HG02870 (cell line): ENCODE data around the gene PTPRT.

ENCODE experiments used
- ATAC-seq: cut with Tn5 transposase; IDR thresholded peaks from one replicate; pipeline ENCODE4 v1.9.1; 2021; ENCODE audit warnings: mild to moderate bottlenecking, moderate library complexity; ENCODE audit not compliant: unreplicated experiment

PTPRT gene

GRCh38 chr20:43028470-43028869, 161.2 kb downstream of the PTPRT start:
- ATAC-seq, result no peak

DNA sequence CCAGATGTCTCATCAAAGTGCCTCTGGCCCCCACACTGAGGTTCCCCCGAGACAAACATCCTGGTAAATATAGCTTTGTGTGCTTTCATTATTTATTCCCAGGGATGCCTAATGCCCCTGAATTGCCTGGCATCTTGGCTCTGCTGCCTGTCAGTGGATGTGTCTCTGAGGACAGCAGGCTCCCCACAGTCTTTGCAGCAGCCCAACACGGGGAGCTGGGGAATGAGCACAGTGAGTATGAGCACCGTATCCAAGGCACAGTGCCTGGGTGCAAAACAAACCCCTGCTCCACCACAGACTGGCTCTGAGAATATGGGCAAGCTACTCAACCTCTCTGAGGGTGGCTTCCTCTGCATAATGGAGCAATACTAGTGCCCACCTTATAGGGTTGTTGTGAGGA, 165.9 kb downstream of the PTPRT start:
- ATAC-seq, result no peak

- ATAC-seq, result no peak
Measured at GRCh38 chr20:43022568-43022967, 167.1 kb downstream of the PTPRT start.

DNA sequence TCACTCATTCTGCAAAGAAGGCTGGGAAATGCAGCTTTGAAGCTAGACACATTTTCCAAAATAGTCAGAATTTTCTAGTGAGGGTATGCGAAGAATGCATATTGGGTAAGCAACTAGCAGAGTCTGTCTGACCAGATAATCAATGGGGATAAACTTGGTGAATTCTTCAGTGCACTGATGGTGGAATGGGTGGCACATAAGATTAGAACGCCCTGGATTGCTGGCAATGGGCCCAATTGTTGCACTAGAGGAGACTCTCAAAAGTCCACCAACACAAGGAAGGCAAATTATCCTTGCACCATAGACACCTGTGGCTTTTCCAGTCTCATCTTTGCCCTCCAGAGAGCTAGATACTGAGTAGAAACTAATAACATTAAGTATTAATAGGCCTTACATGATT, 167.6 kb downstream of the PTPRT start:
- ATAC-seq, result no peak

DNA sequence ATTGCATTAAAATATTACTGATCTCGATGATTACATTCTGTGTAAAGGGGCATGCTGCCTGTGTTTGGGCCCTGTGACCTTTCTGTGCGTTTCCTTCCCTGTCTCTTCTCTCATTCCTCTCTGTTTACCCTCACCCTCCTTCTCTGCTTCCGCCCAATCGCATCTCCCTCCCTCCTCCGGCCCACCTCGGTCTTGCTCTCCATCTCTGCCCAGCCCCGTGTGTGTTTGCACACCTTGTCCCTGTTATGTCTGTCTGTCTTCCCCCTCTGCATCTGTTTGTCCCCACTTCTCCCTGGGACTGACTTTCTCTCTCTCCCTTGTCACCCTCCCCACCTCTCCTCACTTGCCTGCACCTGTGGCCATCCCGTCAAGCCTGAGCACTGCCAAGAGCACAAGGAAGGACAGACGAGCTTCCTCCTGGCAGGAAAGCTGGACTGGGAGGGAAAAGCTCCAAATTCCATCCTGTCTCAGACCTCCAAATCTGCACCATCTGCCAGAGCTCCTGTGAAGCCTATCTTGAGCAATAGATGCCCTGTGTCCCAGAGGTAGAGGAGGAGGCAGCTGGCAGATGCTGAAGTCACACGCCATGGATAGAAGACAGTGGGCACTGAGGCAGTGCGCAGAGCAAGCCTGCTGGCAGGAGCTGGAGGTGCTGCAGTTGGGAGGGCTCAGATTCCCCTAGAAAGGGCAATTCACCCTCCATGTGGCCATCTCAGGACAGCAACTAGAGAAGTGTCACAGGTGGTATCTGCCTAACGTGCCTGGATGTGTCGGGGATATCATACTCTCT, 172.3 kb downstream of the PTPRT start:
- ATAC-seq, result no peak

DNA sequence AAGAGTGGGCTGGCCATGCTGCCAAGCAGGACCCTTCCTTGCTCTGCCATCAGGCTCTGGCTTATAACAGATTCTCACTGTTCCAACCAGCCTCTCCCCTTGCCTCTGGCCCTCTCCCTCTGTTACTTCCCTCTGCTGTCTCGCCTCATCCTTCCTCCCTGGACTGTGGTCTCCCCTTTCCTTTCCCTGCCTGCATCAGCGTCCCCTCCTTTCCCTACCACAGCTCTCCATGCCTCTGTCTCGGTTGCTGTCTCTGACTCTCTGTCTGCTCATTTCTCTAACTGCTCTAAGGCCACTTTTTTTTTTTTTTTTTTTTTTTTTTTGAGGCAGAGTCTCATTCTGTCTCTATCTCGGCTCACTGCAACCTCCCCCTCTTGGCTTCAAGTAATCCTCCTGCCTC, 173.4 kb downstream of the PTPRT start:
- ATAC-seq, result no peak

DNA sequence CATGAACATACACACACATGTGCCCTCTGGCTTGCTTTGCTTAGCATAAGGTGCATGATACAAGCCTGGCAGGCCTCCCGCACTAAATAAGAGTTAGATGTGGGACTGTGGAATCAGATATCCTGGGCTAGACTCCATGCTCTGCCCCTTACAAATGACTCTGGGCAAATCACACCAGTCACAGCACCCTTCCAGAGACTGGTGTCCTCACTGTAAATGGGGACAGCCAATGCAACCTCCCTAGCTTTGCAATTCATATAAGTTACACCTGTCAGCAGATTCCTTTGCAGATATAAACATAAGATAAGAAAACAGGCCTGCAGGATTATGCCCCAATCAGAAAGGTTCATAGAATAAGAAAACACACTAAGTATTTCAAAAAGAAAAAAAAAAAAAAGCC, 174.1 kb downstream of the PTPRT start:
- ATAC-seq, result no peak

- ATAC-seq, result no peak
Measured at GRCh38 chr20:43014206-43014605, 175.5 kb downstream of the PTPRT start.

GRCh38 chr20:43011491-43011890, 178.2 kb downstream of the PTPRT start:
- no peak for ATAC-seq

DNA sequence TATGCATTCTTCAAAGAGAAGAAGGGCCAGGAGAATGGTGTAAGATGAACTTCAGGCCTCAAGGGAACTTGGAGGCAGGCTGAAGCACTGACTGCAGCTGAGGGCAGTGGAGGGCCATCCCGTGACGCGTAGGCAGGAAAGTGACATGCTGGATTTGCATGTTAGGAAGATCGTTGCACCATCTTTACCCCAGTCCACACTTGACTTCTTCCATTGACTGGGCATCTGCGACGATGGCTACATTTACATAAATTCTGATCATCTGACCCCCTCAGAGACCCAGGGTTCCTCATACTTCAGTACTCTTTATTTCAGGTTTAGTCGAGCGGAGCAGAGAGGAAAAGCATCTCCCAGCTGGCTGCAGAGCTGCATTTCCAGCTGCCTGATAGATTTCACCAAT, 180.2 kb downstream of the PTPRT start:
- ATAC-seq, result no peak

- no peak for ATAC-seq
Measured at GRCh38 chr20:43007525-43007924, 182.2 kb downstream of the PTPRT start.

GRCh38 chr20:43006651-43007375, 182.9 kb downstream of the PTPRT start:
- ATAC-seq, result no peak

DNA sequence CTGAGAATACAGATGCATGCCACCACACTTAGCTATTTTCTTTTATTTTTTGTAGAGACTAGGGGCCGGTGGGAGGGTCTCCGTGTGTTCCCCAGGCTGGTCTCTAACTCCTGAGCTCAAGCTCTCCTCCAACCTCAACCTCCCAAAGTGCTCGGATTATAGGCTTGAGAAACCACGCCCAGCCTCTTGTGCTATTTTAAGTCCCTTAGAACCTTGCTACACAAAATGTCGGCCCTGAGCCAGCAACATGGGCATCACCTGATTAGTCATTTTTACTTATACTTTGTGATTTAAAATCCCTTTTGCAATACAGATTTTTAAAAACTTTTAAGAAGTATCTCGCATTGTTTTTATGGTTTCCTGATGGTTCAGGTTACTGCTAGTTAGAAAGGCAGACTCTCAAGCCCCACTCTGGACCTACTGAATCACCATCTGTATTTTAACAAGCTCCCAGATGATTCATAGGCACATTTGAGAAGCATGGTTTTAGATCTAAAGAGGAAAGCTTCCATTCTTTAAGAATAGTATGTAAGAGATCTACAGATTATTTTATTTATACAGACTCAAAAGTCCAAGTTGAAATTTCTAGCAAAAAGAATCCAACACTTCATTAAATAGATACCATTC, 186.3 kb downstream of the PTPRT start:
- ATAC-seq, result no peak

- ATAC-seq, result no peak
Measured at GRCh38 chr20:42996141-42996540, 193.6 kb downstream of the PTPRT start.

DNA sequence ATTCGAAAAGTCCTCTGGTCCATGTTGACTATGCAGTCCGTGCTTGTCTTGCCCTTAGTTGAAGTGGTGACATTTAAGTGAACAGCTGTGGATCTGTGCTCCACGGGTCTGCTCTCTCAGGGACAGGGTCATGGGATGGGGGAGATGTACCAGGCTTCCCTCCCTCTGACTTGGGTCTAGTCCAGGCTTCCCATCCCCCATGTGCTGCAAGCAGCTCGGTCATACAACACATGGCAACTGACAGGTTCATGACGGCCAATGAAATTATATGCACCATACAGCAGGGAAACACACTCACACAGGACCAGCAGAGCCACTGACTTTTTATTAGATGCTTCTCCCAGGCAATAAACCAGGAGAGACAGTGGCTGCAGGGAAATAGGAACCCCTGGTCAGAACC, 201.4 kb downstream of the PTPRT start:
- ATAC-seq, result no peak

DNA sequence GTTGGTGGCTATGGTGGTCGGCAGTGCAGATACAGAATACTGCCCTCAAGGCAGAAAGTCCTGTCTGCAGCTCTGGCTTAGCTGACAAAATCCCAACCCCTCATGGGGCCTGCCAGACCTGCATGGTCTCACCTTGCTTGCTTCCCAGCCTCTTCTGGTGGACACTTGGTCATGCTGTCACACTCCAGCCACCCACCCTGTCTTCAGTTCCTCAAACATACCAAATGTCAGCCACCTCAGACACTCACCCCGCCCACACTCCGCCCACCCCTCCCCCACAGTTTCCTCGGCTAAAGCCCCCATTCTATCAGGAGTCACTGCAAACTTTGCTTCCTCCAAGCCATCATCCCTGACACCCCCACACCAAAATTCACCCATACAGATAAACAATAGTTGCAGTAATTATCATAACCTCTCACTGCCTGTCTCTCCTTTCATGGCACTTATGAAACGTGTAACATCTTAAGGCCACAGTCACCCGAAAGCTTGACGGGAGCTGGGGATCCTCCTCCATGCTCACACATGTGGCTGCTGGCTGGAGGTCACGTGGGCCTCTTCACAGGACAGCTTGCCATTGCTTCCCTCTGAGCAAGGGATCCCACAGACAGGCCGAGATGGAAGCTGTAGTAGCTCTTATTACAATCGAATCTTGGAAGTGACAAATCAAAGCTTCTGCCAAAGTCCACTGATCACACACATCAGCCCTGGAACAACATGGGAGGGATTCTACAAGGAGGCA, 202.2 kb downstream of the PTPRT start:
- ATAC-seq, result no peak

GRCh38 chr20:42986143-42986773, 203.4 kb downstream of the PTPRT start:
- no peak for ATAC-seq

DNA sequence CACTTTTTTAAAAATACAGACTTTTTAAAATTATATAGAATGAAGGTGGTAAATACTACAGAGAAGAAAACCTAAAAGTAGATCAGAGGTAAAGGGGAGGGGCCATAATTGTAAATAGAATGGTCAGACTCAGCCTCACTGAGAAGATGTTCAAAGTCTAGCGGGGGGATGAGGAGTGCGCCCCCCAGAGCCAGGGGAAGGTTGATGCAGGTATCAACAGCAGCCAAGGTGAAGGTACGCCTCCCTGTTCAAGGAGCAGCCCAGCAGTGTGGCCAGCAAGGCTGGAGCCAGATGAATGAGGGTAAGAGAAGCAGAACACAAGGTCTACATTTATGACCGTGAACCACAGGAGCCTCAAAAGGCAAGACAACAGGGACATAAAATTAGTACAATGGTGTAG, 204.1 kb downstream of the PTPRT start:
- ATAC-seq, result no peak

DNA sequence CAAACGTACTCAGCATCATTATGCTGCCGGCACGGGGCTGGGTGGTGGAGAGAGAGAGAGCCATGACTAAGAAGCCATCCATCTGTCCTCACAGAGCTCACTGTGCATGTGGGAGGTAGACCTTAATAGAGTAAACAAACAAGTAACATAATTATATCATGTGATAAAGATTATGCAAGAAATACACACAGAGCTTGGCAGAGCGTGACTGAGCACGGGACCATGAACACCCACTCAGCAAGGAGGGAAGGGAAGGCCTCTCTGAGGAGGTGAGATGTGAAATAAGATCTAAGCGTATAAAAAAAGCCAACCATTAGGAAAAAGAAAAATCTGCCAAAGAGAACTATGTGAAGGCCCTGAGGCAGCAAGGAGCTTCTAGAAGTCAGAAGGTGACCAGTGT, 207.5 kb downstream of the PTPRT start:
- no peak for ATAC-seq

DNA sequence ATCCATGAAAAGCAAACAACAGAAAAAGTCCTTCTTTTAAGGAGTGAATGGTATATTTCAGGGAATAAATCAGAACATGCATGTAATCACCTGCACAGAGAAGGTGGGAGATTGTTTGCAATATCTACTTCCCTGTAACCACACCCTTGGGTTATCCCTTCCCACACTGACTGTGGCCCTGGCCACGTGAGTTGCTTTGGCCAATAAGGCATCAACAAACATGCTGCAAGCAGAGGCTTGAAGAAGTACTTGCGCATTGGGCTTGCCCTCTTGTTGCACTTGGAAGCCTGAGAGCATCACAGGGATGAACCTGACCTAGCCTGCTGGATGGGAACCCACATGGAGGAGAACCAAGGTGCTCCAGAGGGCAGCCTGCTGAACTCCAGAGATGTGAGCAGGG, 208.5 kb downstream of the PTPRT start:
- no peak for ATAC-seq

DNA sequence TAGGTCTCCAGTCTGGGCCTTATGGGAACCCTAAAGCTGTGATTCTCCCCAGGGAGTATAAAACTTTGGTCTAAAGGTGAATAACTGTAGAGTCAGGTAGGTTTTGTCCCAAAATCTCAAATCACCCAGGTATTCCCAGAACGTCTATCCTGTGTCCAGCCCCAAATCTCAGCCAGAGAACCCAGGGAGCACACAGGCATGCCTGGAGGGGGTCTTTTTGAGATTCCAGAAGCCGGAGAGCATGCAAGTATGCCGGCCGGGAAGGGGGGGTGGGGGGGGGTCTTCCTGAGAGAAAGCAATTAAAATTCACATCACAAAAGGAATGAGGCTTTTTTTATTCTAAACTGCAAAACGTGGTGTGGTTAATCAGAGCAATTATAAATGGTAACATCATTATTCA, 210.0 kb downstream of the PTPRT start:
- ATAC-seq, result no peak
